K562 (cell line): ENCODE results near the gene C21orf58. TPM values are rescaled to one million over a fixed set of nuclear protein-coding genes. Genes with fewer than 3 reads are reported as not detected.

Experiments used
- BCOR ChIP-seq: fragments of 450-650 bp; IDR thresholded peaks from 2 replicates; pipeline ENCODE4 v1.6.1; 2016
- BRD9 ChIP-seq: fragments of 450-650 bp; IDR thresholded peaks from 2 replicates; pipeline ENCODE4 v1.6.1; 2018; ENCODE audit warnings: low read depth; ENCODE audit not compliant: partially characterized antibody
- C11orf30 ChIP-seq: fragments of 450-650 bp; IDR thresholded peaks from 2 replicates; pipeline ENCODE4 v1.6.1; 2016; ENCODE audit warnings: low read depth, mild to moderate bottlenecking
- CAMTA2 ChIP-seq: fragments of 250-450 bp; sonication (Bioruptor Pico); conservative IDR thresholded peaks from 2 replicates; pipeline ENCODE4 v1.5.1; 2022
- COPS2 ChIP-seq: fragments of 450-650 bp; conservative IDR thresholded peaks from 2 replicates; pipeline ENCODE4 v1.6.1; 2016; ENCODE audit warnings: mild to moderate bottlenecking, moderate library complexity
- FOXA1 ChIP-seq: fragments of 450-650 bp; IDR thresholded peaks from 2 replicates; pipeline ENCODE4 v1.6.1; 2016; ENCODE audit warnings: mild to moderate bottlenecking, borderline replicate concordance
- HCFC1 ChIP-seq: IDR thresholded peaks from 2 replicates; pipeline ENCODE4 v1.6.1; 2012; ENCODE audit warnings: low read depth, low read length, improper control_type of control experiment
- HLTF ChIP-seq: fragments of 450-650 bp; IDR thresholded peaks from 2 replicates; pipeline ENCODE4 v1.6.1; 2016
- KDM2B ChIP-seq: fragments of 250-450 bp; sonication (Bioruptor Pico); IDR thresholded peaks from 2 replicates; pipeline ENCODE4 v1.8.0; 2021; ENCODE audit warnings: mild to moderate bottlenecking, moderate library complexity
- KDM5B ChIP-seq: fragments of 200-600 bp; sonication (generic); IDR thresholded peaks from 2 replicates; pipeline ENCODE4 v1.6.1; 2012; ENCODE audit warnings: low read depth, mild to moderate bottlenecking, moderate library complexity, low read length, control low read depth, inconsistent platforms; ENCODE audit not compliant: insufficient replicate concordance
- MIER1 ChIP-seq: fragments of 450-650 bp; IDR thresholded peaks from 2 replicates; pipeline ENCODE4 v1.6.1; 2016; ENCODE audit warnings: antibody characterized with exemption, mild to moderate bottlenecking, low read depth
- MTA1 ChIP-seq: fragments of 450-650 bp; IDR thresholded peaks from 2 replicates; pipeline ENCODE4 v1.6.1; 2017; ENCODE audit warnings: borderline replicate concordance
- NELFE ChIP-seq: IDR thresholded peaks from 2 replicates; pipeline ENCODE4 v1.6.1; 2011; ENCODE audit warnings: mild to moderate bottlenecking; ENCODE audit not compliant: insufficient read depth, insufficient read length
- NFXL1 ChIP-seq: fragments of 450-650 bp; formaldehyde crosslinking; IDR thresholded peaks from 2 replicates; pipeline ENCODE4 v1.4.0; 2021; ENCODE audit warnings: mild to moderate bottlenecking
- PML ChIP-seq: IDR thresholded peaks from 2 replicates; pipeline ENCODE4 v1.6.1; 2012; ENCODE audit warnings: low read length, inconsistent platforms
- POLR2AphosphoS5 ChIP-seq: IDR thresholded peaks from 2 replicates; pipeline ENCODE4 v1.6.1; 2011; ENCODE audit warnings: mild to moderate bottlenecking, low read depth, low read length, moderate library complexity; ENCODE audit not compliant: control insufficient read depth, insufficient read depth
- SAP30 ChIP-seq: fragments of 200-600 bp; sonication (generic); IDR thresholded peaks from 2 replicates; pipeline ENCODE4 v1.6.1; 2012; ENCODE audit warnings: borderline replicate concordance, low read depth, mild to moderate bottlenecking, moderate library complexity, low read length, control low read depth, inconsistent platforms; ENCODE audit not compliant: insufficient read depth, poor library complexity, severe bottlenecking
- TARDBP ChIP-seq: fragments of 450-650 bp; IDR thresholded peaks from 2 replicates; pipeline ENCODE4 v1.6.1; 2016
- TCF3 ChIP-seq: sonication (generic); formaldehyde crosslinking; IDR thresholded peaks from 2 replicates; pipeline ENCODE4 v1.4.0; 2020; ENCODE audit warnings: mild to moderate bottlenecking, missing genetic modification reagents
- ZBTB7A ChIP-seq: IDR thresholded peaks from 2 replicates; pipeline ENCODE4 v1.6.1; 2011; ENCODE audit warnings: low read depth, mild to moderate bottlenecking, low read length, moderate library complexity, borderline replicate concordance; ENCODE audit not compliant: control insufficient read depth
- ZFP36 ChIP-seq: fragments of 150-350 bp; IDR thresholded peaks from 2 replicates; pipeline ENCODE4 v1.6.1; 2018; ENCODE audit warnings: low read length, low read depth; ENCODE audit not compliant: partially characterized antibody
- ZFX ChIP-seq: sonication (generic); formaldehyde crosslinking; IDR thresholded peaks from 2 replicates; pipeline ENCODE4 v1.8.0; 2022; ENCODE audit warnings: mild to moderate bottlenecking, missing genetic modification reagents, moderate library complexity
- ZNF41 ChIP-seq: fragments of 250-450 bp; sonication (Bioruptor Pico); conservative IDR thresholded peaks from 2 replicates; pipeline ENCODE4 v1.4.0; 2020; ENCODE audit warnings: mild to moderate bottlenecking
- ZNF436 ChIP-seq: fragments of 250-450, 450-650 bp; sonication (Bioruptor Pico); formaldehyde crosslinking; IDR thresholded peaks from 2 replicates; pipeline ENCODE4 v1.7.0; 2020; ENCODE audit warnings: mild to moderate bottlenecking
- ZNF77 ChIP-seq: fragments of 250-450 bp; sonication (Bioruptor Pico); IDR thresholded peaks from 2 replicates; pipeline ENCODE4 v1.5.0; 2020
- ZNF830 ChIP-seq: fragments of 250-450 bp; sonication (Bioruptor Pico); IDR thresholded peaks from 2 replicates; pipeline ENCODE4 v1.5.0; 2021; ENCODE audit warnings: mild to moderate bottlenecking
- polyA plus RNA-seq, 8 experiments: library from polyadenylated mRNA; depleted of rRNA in 4 of 8; stranded (reverse) in 5 of 8; unstranded in 3 of 8; fragments of >200 nt; fragmentation: Nextera tagmentation in 2 of 8; fragmentation: Illumina TruSeq in 1 of 8; extraction: Ambion mirVana in 2 of 8; extraction: Trizol in 1 of 8; gene quantifications; 2 replicates each; pipeline versions ENCODE4 v1.2.1 to v1.2.3, GENCODE V29; 2011 to 2014; ENCODE audit warnings: inconsistent platforms in 1 of 8, missing spikeins in 1 of 8
- total RNA-seq, 7 experiments: library from RNA; depleted of rRNA in 6 of 7; stranded (reverse); fragments of >200 nt in 6 of 7; fragmentation: Illumina TruSeq in 2 of 7; extraction: Trizol in 2 of 7; gene quantifications; 2 replicates each; pipeline versions ENCODE4 v1.2.1 to v1.2.3, GENCODE V29; 2011 to 2021; ENCODE audit warnings: low replicate concordance in 1 of 7
- TF ChIP-seq, protein P1 (sequence below): fragments of 450-650 bp; IDR thresholded peaks from 2 replicates; pipeline ENCODE4 v1.7.0; 2016; ENCODE audit warnings: borderline replicate concordance
- TF ChIP-seq, protein P2 (sequence below): fragments of 200-800 bp; sonication (Bioruptor generic); IDR thresholded peaks from 2 replicates; pipeline ENCODE4 v1.6.1; 2017; ENCODE audit warnings: missing genetic modification characterization, missing compliant biosample characterization
- TF ChIP-seq, protein P3 (sequence below): sonication (generic); formaldehyde crosslinking; IDR thresholded peaks from 2 replicates; pipeline ENCODE4 v1.8.0; 2022; ENCODE audit warnings: mild to moderate bottlenecking, missing genetic modification reagents

C21orf58 gene
- total and polyA plus RNA-seq, 9 of the 15 experiments (the other 6 are each of a cell fraction or from before 2014, with no cell fraction given) = 1.2 to 30.5 (median 12.4) TPM

DNA sequence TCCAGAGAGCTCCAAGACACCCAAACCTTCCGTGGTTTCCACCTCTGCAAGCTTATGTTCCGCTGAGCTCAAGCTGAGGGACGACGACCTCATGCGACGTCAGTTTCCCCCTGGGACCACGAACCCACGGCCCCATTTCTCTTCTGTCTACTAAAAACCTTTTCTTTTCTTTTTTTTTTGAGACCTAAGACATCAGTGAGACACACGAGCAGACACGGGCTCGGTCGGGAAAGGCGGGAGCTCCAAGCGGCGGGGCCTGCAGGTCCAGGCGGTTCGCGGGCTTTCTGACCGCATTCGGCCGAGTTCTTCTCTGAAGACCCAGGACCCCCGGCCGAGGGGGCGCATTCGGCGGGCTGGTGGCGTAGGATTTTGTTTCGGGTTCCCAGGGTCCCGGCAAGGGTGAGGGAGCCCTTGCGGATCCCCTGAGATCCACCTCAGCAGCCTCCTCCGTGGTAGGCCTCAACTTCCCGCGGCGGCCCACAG, 402 bp downstream of the C21orf58 start (continued):
- TF ChIP-seq, protein P1, sequence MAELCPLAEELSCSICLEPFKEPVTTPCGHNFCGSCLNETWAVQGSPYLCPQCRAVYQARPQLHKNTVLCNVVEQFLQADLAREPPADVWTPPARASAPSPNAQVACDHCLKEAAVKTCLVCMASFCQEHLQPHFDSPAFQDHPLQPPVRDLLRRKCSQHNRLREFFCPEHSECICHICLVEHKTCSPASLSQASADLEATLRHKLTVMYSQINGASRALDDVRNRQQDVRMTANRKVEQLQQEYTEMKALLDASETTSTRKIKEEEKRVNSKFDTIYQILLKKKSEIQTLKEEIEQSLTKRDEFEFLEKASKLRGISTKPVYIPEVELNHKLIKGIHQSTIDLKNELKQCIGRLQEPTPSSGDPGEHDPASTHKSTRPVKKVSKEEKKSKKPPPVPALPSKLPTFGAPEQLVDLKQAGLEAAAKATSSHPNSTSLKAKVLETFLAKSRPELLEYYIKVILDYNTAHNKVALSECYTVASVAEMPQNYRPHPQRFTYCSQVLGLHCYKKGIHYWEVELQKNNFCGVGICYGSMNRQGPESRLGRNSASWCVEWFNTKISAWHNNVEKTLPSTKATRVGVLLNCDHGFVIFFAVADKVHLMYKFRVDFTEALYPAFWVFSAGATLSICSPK = no peak
- 0 out of 2 replicates have a peak, but pooled peaks have one; percentile 2 for TF ChIP-seq FOXA1
- no peak for TF ChIP-seq C11orf30
- no peak for TF ChIP-seq CAMTA2 (CRISPR knock-in tag)
- no peak for TF ChIP-seq COPS2
- no peak for TF ChIP-seq ZNF436 (CRISPR knock-in tag)
- peak; percentile 26 for TF ChIP-seq KDM5B
- 0 out of 2 replicates have a peak, but pooled peaks have one; percentile 31 for TF ChIP-seq HLTF
- no peak for TF ChIP-seq ZNF77 (CRISPR knock-in tag)
- TF ChIP-seq NELFE = no peak
- TF ChIP-seq SAP30 = peak; percentile 30
- TF ChIP-seq TCF3 = no peak
- TF ChIP-seq, protein P2, sequence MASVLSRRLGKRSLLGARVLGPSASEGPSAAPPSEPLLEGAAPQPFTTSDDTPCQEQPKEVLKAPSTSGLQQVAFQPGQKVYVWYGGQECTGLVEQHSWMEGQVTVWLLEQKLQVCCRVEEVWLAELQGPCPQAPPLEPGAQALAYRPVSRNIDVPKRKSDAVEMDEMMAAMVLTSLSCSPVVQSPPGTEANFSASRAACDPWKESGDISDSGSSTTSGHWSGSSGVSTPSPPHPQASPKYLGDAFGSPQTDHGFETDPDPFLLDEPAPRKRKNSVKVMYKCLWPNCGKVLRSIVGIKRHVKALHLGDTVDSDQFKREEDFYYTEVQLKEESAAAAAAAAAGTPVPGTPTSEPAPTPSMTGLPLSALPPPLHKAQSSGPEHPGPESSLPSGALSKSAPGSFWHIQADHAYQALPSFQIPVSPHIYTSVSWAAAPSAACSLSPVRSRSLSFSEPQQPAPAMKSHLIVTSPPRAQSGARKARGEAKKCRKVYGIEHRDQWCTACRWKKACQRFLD (CRISPR knock-in tag) = no peak
- TF ChIP-seq NFXL1 (CRISPR knock-in tag) = no peak
- peak; percentile 86; the same call in 1 of the 2 replicates for TF ChIP-seq ZBTB7A
- TF ChIP-seq MIER1 = no peak
- no peak for TF ChIP-seq ZNF830 (CRISPR knock-in tag)
- no peak for TF ChIP-seq MTA1
- TF ChIP-seq TARDBP = no peak
- TF ChIP-seq BRD9 = peak; percentile 61
- TF ChIP-seq ZFP36 = no peak
- TF ChIP-seq KDM2B (CRISPR knock-in tag) = no peak
- TF ChIP-seq, protein P3, sequence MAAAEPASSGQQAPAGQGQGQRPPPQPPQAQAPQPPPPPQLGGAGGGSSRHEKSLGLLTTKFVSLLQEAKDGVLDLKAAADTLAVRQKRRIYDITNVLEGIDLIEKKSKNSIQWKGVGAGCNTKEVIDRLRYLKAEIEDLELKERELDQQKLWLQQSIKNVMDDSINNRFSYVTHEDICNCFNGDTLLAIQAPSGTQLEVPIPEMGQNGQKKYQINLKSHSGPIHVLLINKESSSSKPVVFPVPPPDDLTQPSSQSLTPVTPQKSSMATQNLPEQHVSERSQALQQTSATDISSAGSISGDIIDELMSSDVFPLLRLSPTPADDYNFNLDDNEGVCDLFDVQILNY (CRISPR knock-in tag) = 0 out of 2 replicates have a peak, but pooled peaks have one; percentile 5
- 0 out of 2 replicates have a peak, but pooled peaks have one; percentile 7 for TF ChIP-seq BCOR
- TF ChIP-seq PML = no peak; the same call in 1 of the 2 replicates
- no peak for TF ChIP-seq HCFC1
- no peak for TF ChIP-seq POLR2AphosphoS5
- TF ChIP-seq ZFX = no peak; the same call in 1 of the 2 replicates
- TF ChIP-seq ZNF41 (CRISPR knock-in tag) = no peak
